ENCODE measurements around the gene SPACA6. TPM values are rescaled to one million over a fixed set of nuclear protein-coding genes. Genes with fewer than 3 reads are reported as not detected.

SPACA6 gene
- total RNA-seq, 2 donors from 2014 or later = 3.7 to 6.4 TPM

DNA sequence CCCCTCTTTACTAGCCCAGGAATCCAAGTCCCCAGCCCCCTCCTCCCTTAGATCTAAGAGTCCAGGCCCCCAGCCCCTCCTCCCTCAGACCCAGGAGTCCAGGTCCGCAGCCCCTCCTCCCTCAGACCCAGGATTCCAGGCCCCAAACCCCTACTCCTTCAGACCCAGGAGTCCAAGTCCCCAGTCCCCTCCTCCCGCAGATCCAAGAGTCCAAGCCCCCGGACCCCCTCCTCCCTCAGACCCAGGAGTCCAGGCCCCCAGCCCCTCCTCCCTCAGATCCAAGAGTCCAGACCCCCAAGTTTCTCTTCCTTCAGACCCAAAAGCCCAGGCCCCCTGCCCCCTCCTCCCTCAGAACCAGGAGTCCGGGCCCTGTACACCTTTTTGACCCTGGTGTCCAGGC lies 11.5 kb downstream of the SPACA6 start:
- no peaks in the 10 kb centered on the region for H3K9me3 ChIP-seq
- TF ChIP-seq, protein P1, sequence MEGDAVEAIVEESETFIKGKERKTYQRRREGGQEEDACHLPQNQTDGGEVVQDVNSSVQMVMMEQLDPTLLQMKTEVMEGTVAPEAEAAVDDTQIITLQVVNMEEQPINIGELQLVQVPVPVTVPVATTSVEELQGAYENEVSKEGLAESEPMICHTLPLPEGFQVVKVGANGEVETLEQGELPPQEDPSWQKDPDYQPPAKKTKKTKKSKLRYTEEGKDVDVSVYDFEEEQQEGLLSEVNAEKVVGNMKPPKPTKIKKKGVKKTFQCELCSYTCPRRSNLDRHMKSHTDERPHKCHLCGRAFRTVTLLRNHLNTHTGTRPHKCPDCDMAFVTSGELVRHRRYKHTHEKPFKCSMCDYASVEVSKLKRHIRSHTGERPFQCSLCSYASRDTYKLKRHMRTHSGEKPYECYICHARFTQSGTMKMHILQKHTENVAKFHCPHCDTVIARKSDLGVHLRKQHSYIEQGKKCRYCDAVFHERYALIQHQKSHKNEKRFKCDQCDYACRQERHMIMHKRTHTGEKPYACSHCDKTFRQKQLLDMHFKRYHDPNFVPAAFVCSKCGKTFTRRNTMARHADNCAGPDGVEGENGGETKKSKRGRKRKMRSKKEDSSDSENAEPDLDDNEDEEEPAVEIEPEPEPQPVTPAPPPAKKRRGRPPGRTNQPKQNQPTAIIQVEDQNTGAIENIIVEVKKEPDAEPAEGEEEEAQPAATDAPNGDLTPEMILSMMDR (IDR thresholded peaks at IDR 0.05) = no peak
- no peaks in the 10 kb centered on the region for H3K27me3 ChIP-seq
- H3K27ac ChIP-seq = peak overlapping the region; percentile 89 to 93
- H3K36me3 ChIP-seq = peaks cover 27% of the 10 kb centered on the region
- H3K4me3 ChIP-seq = peak overlapping the region; percentile 40 to 55
- peaks cover 0 to 41% of the 10 kb centered on the region in 2 donors for H3K4me1 ChIP-seq
- no peak for DNase-seq (ENCODE audit: low spot score)

DNA sequence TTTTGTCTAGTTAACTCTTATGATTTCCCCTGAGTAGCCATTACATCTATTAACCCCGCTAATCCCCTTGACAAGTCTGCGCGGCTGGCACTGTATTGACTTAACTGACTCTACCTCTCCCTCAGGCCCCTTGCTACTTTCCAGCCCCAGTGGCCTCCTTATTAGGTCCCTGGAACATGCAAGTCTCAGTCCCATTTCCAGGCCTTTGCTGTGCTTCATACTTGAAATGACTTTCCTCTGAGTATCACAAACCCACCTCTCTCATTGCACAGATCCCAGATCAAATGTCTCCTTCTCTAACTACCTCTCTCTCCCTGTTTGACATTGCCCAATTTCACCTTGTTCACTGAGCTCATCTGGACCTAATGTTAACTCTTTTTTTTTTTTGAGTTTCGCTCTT lies 13.2 kb downstream of the SPACA6 start:
- H3K36me3 ChIP-seq = peaks cover 23% of the 10 kb centered on the region
- DNase-seq (ENCODE audit: low spot score) = no peak
- H3K9me3 ChIP-seq = no peaks in the 10 kb centered on the region
- no peaks in the 10 kb centered on the region for H3K27me3 ChIP-seq
- no peak overlapping the region for H3K4me3 ChIP-seq
- H3K27ac ChIP-seq = no peak overlapping the region
- peaks cover 0 to 37% of the 10 kb centered on the region in 2 donors for H3K4me1 ChIP-seq
- TF ChIP-seq, protein P1 (IDR thresholded peaks at IDR 0.05) = no peak

GRCh38 chr19:51706885-51707284 lies 13.8 kb downstream of the SPACA6 start:
- Histone ChIP-seq H3K4me1 (peaks cover 0 to 31% of the 10 kb centered on the region in 2 donors), H3K4me3 (no peak overlapping the region), H3K27ac (no peak overlapping the region), H3K27me3 (no peaks in the 10 kb centered on the region), H3K9me3 (no peaks in the 10 kb centered on the region), H3K36me3 (peaks cover 18% of the 10 kb centered on the region)
- TF ChIP-seq, protein P1 (IDR thresholded peaks at IDR 0.05) = no peak
- DNase-seq (ENCODE audit: low spot score) = no peak

GRCh38 chr19:51708811-51709210 lies 15.7 kb downstream of the SPACA6 start:
- TF ChIP-seq, protein P1 (IDR thresholded peaks at IDR 0.05) = no peak
- Histone ChIP-seq H3K4me3 (no peak overlapping the region), H3K9me3 (no peaks in the 10 kb centered on the region), H3K4me1 (peaks cover 0 to 12% of the 10 kb centered on the region in 2 donors), H3K27me3 (no peaks in the 10 kb centered on the region), H3K27ac (no peak overlapping the region), H3K36me3 (peaks cover 18% of the 10 kb centered on the region)
- no peak for DNase-seq (ENCODE audit: low spot score)

DNA sequence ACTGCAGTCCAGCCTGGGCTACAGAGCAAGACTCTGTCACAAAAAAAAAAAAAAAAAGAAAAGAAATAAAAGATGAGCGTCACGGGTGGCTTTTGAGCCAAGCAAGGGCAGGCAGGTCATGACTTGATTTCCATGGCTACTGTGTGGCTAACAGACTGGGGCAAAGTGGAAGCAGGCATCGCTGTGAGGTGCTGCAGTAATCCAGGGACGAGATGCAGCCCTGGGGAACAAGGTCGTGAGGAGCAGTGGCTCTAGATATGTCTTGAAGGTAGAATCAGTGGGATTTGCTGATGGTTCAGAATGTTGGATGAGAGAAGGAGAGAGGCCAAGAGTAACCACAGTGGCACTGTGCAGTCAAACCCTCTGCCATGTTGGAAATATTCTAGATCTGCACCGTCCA lies 16.4 kb downstream of the SPACA6 start:
- no peak overlapping the region for H3K27ac ChIP-seq
- no peak overlapping the region for H3K4me3 ChIP-seq
- peaks cover 0 to 9% of the 10 kb centered on the region in 2 donors for H3K4me1 ChIP-seq
- no peaks in the 10 kb centered on the region for H3K9me3 ChIP-seq
- TF ChIP-seq, protein P1 (IDR thresholded peaks at IDR 0.05) = no peak
- DNase-seq (ENCODE audit: low spot score) = no peak
- no peaks in the 10 kb centered on the region for H3K27me3 ChIP-seq
- peaks cover 18% of the 10 kb centered on the region for H3K36me3 ChIP-seq

DNA sequence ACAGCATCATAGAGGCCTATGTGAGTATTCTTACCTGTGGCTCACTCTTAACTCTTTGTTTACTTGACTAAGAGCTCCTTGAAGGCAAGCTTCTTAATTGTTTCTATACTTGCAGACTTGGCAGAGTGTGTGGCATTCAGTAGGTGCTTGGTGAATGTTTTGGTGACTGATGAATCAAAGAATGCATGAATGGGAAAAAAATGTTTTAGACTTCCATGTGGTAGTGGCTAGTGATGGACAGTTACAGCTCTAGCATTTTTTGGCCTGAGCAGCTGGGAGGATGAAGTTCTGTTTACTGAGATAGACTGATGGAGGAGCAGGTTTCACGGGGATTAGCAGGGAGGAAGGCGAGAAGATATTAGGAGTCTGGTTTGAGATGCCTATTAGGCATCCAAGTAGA lies 17.0 kb downstream of the SPACA6 start:
- no peaks in the 10 kb centered on the region for H3K9me3 ChIP-seq
- H3K27ac ChIP-seq = no peak overlapping the region
- no peak for DNase-seq (ENCODE audit: low spot score)
- H3K4me3 ChIP-seq = no peak overlapping the region
- TF ChIP-seq, protein P1 (IDR thresholded peaks at IDR 0.05) = no peak
- peaks cover 15% of the 10 kb centered on the region for H3K36me3 ChIP-seq
- peaks cover 0 to 3% of the 10 kb centered on the region in 2 donors for H3K4me1 ChIP-seq
- no peaks in the 10 kb centered on the region for H3K27me3 ChIP-seq
